Inflammatory macrophage (primary cell): Measurements from ENCODE around the gene LRRFIP1.
A peak's percentile ranks its signal among the peaks of the same experiment; 100 is the strongest.
"Not testable (repeated sequence)": the region's sequence is repeated elsewhere in the genome, so short reads cannot be mapped to it uniquely, and the experiment has no call there.

Source experiments
- DNase-seq, 2 donors: peaks; one replicate each; pipeline ENCODE4 v3.0.0-alpha.2; 2020 to 2022

LRRFIP1 gene

GRCh38 chr2:237666606-237667005 is 39.2 kb downstream of the LRRFIP1 start:
- DNase-seq: no peak

GRCh38 chr2:237667050-237667576 is 39.7 kb downstream of the LRRFIP1 start:
- peak in 1 of 2 donors; percentile 44 for DNase-seq

- no peak for DNase-seq
Observed at GRCh38 chr2:237667893-237668292, 40.5 kb downstream of the LRRFIP1 start.

GRCh38 chr2:237668440-237668839 is 41.1 kb downstream of the LRRFIP1 start:
- no peak for DNase-seq

- no peak for DNase-seq
Observed at GRCh38 chr2:237669283-237669627, 41.9 kb downstream of the LRRFIP1 start.

- DNase-seq: no peak
Observed at GRCh38 chr2:237669628-237670392, 42.4 kb downstream of the LRRFIP1 start.

GRCh38 chr2:237670641-237671040 is 43.3 kb downstream of the LRRFIP1 start:
- DNase-seq: no peak

- no peak for DNase-seq
Observed at GRCh38 chr2:237671466-237672138, 44.2 kb downstream of the LRRFIP1 start.

- no peak for DNase-seq
Observed at GRCh38 chr2:237672731-237673129, 45.3 kb downstream of the LRRFIP1 start.

- DNase-seq: peak; percentile 94 to 99
Observed at GRCh38 chr2:237673130-237674001, 46.0 kb downstream of the LRRFIP1 start.

GRCh38 chr2:237674731-237675276 is 47.4 kb downstream of the LRRFIP1 start:
- DNase-seq: peak; percentile 94

- DNase-seq: no peak
Observed at GRCh38 chr2:237675316-237675715, 47.9 kb downstream of the LRRFIP1 start.

- peak in 1 of 2 donors; percentile 2 for DNase-seq
Observed at GRCh38 chr2:237680702-237681478, 53.5 kb downstream of the LRRFIP1 start.

- DNase-seq: no peak
Observed at GRCh38 chr2:237682151-237682550, 54.8 kb downstream of the LRRFIP1 start.

- peak in 1 of 2 donors; percentile 63 for DNase-seq
Observed at GRCh38 chr2:237682856-237683670, 55.7 kb downstream of the LRRFIP1 start.

GRCh38 chr2:237685408-237685807 is 58.0 kb downstream of the LRRFIP1 start:
- DNase-seq: no peak

GRCh38 chr2:237686659-237687136 is 59.3 kb downstream of the LRRFIP1 start:
- peak; percentile 64 to 67 for DNase-seq

GRCh38 chr2:237688081-237688480 is 60.7 kb downstream of the LRRFIP1 start:
- no peak for DNase-seq

GRCh38 chr2:237688541-237688940 is 61.2 kb downstream of the LRRFIP1 start:
- not testable (repeated sequence) for DNase-seq

GRCh38 chr2:237689336-237690131 is 62.1 kb downstream of the LRRFIP1 start:
- DNase-seq: peak in 1 of 2 donors; percentile 59
